ENCODE data around the gene KRTAP24-1. TPM values are rescaled to one million over a fixed set of nuclear protein-coding genes. Genes with fewer than 3 reads are reported as not detected.

KRTAP24-1 gene
- total RNA-seq, 1 experiment from 2014 or later, result not detected

- CTCF ChIA-PET, result no interaction called here
- Mint-ChIP-seq H3K9me3 (ENCODE audit: unreplicated experiment) (no peaks in the 10 kb centered on the region), H3K4me3 (ENCODE audit: unreplicated experiment) (no peak overlapping the region)
Measured at GRCh38 chr21:30233228-30234020, 49.3 kb downstream of the KRTAP24-1 start.

GRCh38 chr21:30232011-30232410 is 50.7 kb downstream of the KRTAP24-1 start:
- no peak overlapping the region for H3K4me3 ChIP-seq (ENCODE audit: low read depth, low read length)
- no peaks in the 10 kb centered on the region for H3K36me3 ChIP-seq (ENCODE audit: control insufficient read depth, insufficient read depth, low read length)
- no peaks in the 10 kb centered on the region for H3K27me3 Mint-ChIP-seq (ENCODE audit: insufficient read depth, unreplicated experiment)
- no peaks in the 10 kb centered on the region for H3K27me3 ChIP-seq (replicated peaks; ENCODE audit: control insufficient read depth, insufficient read depth, low read length)
- H3K4me1 ChIP-seq, result peaks cover 7% of the 10 kb centered on the region; the same call in 1 of the 2 replicates
- POLR2A ChIA-PET, result no interaction called here
- no peaks in the 10 kb centered on the region for H3K36me3 Mint-ChIP-seq (ENCODE audit: insufficient read depth, unreplicated experiment)
- no peak overlapping the region for H3K27ac Mint-ChIP-seq (ENCODE audit: unreplicated experiment)
- CTCF ChIA-PET, result no interaction called here
- no peak overlapping the region for H3K4me3 Mint-ChIP-seq (ENCODE audit: unreplicated experiment)
- no peak for TF ChIP-seq CTCF (IDR thresholded peaks at IDR 0.05; ENCODE audit: insufficient read depth in 1 of 2, low read depth in 1 of 2, low read length in 1 of 2, severe bottlenecking in 1 of 2, unreplicated experiment in 1 of 2)
- no peak for DNase-seq
- H3K9me3 ChIP-seq, result no peaks in the 10 kb centered on the region
- intact Hi-C loops (cut with micrococcal nuclease; ENCODE audit: unreplicated experiment), result no loop called here
- no peaks in the 10 kb centered on the region for H3K4me1 Mint-ChIP-seq (ENCODE audit: low read depth, unreplicated experiment)
- BruUV-seq (replicated peaks), result no TSS peak
- H3K9me3 Mint-ChIP-seq (ENCODE audit: unreplicated experiment), result no peaks in the 10 kb centered on the region

More at GRCh38 chr21:30233228-30234020, 49.3 kb downstream of the KRTAP24-1 start:
- no peak for DNase-seq
- Histone ChIP-seq H3K27me3 (replicated peaks; ENCODE audit: control insufficient read depth, insufficient read depth, low read length) (no peaks in the 10 kb centered on the region), H3K4me1 (no peaks in the 10 kb centered on the region), H3K4me3 (ENCODE audit: low read depth, low read length) (no peak overlapping the region), H3K36me3 (ENCODE audit: control insufficient read depth, insufficient read depth, low read length) (no peaks in the 10 kb centered on the region), H3K9me3 (no peaks in the 10 kb centered on the region)
- BruUV-seq (replicated peaks), result no TSS peak
- no peaks in the 10 kb centered on the region for H3K4me1 Mint-ChIP-seq (ENCODE audit: low read depth, unreplicated experiment)
- TF ChIP-seq CTCF (IDR thresholded peaks at IDR 0.05; ENCODE audit: insufficient read depth in 1 of 2, low read depth in 1 of 2, low read length in 1 of 2, severe bottlenecking in 1 of 2, unreplicated experiment in 1 of 2), result no peak
- no peak overlapping the region for H3K27ac Mint-ChIP-seq (ENCODE audit: unreplicated experiment)
- no peaks in the 10 kb centered on the region for H3K27me3 Mint-ChIP-seq (ENCODE audit: insufficient read depth, unreplicated experiment)
- POLR2A ChIA-PET, result no interaction called here
- no peaks in the 10 kb centered on the region for H3K36me3 Mint-ChIP-seq (ENCODE audit: insufficient read depth, unreplicated experiment)
- intact Hi-C loops (cut with micrococcal nuclease; ENCODE audit: unreplicated experiment), result no loop called here

Other genes with a start within 250 kb of the KRTAP24-1 start
- not detected in 2 replicates for gene CLDN17, start 116.1 kb downstream of the KRTAP24-1 start, total RNA-seq (2022)
- not detected in 2 replicates for gene CLDN8, start 66.9 kb downstream of the KRTAP24-1 start, total RNA-seq (2022)
- gene KRTAP25-1, start 6.6 kb upstream of the KRTAP24-1 start, total RNA-seq (2022), result not detected in 2 replicates
- gene KRTAP26-1, start 37.4 kb upstream of the KRTAP24-1 start, total RNA-seq (2022), result not detected in 2 replicates
- not detected in 2 replicates for gene KRTAP27-1, start 54.7 kb upstream of the KRTAP24-1 start, total RNA-seq (2022)
- not detected in 2 replicates for gene KRTAP23-1, start 65.7 kb upstream of the KRTAP24-1 start, total RNA-seq (2022)
- not detected in 2 replicates for gene KRTAP13-2, start 89.3 kb upstream of the KRTAP24-1 start, total RNA-seq (2022)
- not detected in 2 replicates for gene KRTAP13-1, start 113.1 kb upstream of the KRTAP24-1 start, total RNA-seq (2022)
- gene KRTAP13-3, start 143.0 kb upstream of the KRTAP24-1 start, total RNA-seq (2022), result not detected in 2 replicates
- not detected in 2 replicates for gene KRTAP13-4, start 147.3 kb upstream of the KRTAP24-1 start, total RNA-seq (2022)
- gene KRTAP15-1, start 157.3 kb upstream of the KRTAP24-1 start, total RNA-seq (2022), result not detected in 2 replicates
- gene KRTAP19-1, start 197.4 kb upstream of the KRTAP24-1 start, total RNA-seq (2022), result not detected in 2 replicates
- gene KRTAP19-2, start 204.5 kb upstream of the KRTAP24-1 start, total RNA-seq (2022), result not detected in 2 replicates
- not detected in 2 replicates for gene KRTAP19-3, start 209.1 kb upstream of the KRTAP24-1 start, total RNA-seq (2022)
- gene KRTAP19-4, start 214.2 kb upstream of the KRTAP24-1 start, total RNA-seq (2022), result not detected in 2 replicates
- not detected in 2 replicates for gene KRTAP19-5, start 219.2 kb upstream of the KRTAP24-1 start, total RNA-seq (2022)

Data from Caco-2 (cell line).